GM19351 (cell line): Measurements from ENCODE around the gene PPP1CA.
"Not testable (repeated sequence)": the region's sequence is repeated elsewhere in the genome, so short reads cannot be mapped to it uniquely, and the experiment has no call there.

Experiments
- ATAC-seq: cut with Tn5 transposase; IDR thresholded peaks from one replicate; pipeline ENCODE4 v1.9.1; 2021; ENCODE audit warnings: mild to moderate bottlenecking, moderate library complexity; ENCODE audit not compliant: unreplicated experiment

Gene PPP1CA

DNA sequence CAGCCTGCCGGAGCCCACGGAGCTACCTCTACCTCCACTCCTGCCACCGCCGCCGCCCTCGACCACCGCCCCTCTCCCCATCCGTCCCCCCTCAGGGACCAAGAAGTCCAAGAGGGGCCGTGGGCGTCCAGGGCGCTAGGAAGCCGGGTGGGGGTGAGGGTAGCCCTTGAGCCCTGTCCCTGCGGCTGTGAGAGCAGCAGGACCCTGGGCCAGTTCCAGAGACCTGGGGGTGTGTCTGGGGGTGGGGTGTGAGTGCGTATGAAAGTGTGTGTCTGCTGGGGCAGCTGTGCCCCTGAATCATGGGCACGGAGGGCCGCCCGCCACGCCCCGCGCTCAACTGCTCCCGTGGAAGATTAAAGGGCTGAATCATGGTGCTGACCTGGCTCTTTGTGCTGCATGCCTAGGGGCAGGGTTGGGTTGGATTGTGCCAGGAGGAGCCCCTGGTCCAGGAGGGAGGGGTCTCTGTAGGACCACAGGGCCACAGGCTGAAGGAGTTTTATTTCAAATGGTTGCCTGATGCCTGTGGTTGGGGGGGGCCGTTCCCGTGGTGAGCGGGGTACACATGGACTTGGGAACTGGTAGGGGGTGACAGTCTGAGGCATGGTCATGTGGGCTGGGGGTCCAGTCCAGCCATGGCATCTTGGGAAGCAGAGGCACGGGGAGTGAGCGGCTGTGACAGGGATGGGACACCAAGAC is 33.5 kb upstream of the PPP1CA start:
- ATAC-seq: no peak

DNA sequence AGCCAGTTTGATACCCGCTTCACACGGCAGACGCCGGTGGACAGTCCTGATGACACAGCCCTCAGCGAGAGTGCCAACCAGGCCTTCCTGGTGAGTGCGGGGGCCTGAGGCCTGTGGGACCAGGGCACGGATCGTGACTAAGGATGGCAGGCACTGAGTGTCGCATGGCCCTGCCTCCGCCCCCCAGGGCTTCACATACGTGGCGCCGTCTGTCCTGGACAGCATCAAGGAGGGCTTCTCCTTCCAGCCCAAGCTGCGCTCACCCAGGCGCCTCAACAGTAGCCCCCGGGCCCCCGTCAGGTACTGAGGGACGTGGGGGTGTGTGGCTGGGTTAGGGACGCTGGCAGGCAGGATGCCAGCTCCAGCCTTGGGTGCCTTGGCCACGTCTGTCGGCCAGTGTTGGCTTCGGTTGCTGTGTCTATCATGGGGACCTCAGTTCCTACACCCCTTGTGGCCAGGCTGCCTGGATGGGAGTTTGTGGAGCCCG is 32.8 kb upstream of the PPP1CA start:
- no peak for ATAC-seq

DNA sequence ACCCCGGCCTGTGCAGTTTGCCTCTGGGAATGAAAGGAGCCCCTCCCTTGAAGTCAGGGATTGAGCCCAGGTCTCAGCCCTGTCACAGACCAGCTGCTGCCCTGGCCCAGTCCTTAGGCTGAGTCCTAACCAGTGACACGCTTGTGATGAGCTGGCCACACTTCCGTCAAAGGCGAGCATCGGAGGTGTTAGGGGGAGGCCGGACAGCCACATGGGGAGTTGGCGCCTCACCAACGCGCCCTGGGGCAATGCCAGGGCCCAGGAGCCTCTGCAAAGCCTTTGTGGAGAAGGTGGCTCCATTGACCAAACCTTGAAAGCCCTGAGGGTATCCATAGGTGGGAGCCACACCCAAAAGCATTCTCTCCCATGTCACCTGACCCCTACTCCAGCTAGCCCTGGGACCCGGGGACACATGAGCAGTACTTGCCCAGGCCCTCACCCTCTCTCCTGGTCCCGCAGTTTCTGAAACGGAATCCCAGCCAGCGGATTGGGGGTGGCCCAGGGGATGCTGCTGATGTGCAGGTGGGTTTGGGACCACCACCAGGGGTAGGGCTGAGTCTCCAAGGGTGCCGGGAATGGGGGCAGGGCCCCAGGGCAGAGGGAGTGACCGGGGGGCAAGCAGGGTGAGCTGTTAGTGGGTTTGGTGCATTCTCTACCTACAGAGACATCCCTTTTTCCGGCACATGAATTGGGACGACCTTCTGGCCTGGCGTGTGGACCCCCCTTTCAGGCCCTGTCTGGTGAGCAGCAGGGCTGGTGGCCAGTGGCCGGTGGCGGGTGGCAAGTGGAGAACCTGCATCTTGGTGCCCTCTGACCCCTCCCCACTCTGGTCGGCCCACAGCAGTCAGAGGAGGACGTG is 32.1 kb upstream of the PPP1CA start:
- no peak for ATAC-seq

DNA sequence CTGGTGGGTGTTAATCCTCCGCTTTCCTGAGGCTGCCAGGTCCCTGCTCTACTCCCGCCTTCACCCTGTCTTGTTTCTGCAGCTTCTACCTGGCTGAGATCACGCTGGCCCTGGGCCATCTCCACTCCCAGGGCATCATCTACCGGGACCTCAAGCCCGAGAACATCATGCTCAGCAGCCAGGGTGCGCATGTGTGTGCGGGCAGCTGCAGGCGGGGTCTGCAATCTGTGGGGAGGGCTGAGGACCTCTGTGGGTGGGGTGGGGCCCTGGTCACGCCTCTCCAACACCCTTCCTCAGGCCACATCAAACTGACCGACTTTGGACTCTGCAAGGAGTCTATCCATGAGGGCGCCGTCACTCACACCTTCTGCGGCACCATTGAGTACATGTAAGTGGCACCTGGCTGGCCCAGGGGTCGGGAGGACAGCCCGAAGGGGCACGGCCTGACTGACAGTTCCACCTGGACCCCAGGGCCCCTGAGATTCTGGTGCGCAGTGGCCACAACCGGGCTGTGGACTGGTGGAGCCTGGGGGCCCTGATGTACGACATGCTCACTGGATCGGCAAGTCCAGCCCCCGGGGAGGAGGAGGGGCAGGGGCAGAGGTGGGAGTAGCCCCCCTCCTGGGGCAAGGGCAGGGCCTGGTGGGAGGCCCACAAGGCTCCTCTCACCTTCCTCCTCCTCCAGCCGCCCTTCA is 31.1 kb upstream of the PPP1CA start:
- no peak for ATAC-seq

DNA sequence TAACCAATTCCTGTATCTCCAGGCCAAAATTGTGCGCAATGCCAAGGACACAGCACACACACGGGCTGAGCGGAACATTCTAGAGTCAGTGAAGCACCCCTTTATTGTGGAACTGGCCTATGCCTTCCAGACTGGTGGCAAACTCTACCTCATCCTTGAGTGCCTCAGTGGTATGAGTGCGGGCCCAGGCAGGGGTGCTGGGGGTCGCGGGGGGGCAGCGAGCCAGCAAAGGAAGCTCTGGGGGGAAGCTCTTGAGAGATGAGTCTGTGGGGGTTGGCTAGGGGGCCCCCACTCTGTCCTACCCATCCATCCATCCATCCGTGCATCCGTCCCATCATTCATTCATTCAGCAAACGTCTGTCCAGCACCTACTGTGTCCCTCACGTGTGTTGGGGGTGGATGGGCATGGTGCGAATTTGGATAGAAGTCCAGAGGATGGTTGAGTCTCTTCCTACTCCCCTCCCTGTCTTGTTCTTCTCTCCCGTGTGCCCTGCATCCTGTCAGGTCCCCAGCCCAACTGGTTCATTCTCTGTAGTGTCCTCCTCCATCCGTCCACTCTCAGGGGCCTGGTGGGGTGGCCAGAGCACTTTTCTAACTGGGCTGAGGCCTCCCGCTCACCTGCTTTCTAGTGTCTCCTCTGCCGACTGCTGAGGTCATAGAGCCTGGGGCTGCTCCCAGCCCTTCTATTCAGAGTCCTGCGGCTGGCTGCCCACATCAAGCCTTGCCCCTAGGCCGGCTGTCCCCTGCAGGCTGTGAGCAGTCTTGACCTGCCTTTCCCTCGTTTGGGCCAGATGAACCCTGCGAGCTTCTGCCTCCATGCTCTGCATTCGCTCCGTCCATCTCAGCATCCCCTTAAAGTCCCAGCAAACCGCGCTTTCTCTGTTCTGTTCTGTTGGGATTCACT is 29.9 kb upstream of the PPP1CA start:
- no peak for ATAC-seq

DNA sequence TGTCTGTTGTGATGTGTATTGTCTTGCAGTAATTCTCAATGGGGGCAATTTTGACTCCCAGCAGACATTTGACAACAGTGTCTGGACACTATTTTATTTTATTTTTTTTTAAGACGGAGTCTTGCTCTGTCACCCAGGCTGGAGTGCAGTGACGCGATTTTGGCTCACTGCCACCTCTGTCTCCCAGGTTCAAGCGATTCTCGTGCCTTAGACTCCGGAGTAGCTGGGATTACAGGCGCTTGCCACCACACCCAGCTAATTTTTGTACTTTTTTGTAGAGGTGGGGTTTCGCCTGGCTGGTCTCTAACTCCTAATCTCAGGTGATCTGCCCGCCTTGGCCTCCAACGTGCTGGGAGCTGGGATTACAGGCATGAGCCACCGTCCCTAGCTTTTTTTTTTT is 28.1 kb upstream of the PPP1CA start:
- ATAC-seq: no peak

DNA sequence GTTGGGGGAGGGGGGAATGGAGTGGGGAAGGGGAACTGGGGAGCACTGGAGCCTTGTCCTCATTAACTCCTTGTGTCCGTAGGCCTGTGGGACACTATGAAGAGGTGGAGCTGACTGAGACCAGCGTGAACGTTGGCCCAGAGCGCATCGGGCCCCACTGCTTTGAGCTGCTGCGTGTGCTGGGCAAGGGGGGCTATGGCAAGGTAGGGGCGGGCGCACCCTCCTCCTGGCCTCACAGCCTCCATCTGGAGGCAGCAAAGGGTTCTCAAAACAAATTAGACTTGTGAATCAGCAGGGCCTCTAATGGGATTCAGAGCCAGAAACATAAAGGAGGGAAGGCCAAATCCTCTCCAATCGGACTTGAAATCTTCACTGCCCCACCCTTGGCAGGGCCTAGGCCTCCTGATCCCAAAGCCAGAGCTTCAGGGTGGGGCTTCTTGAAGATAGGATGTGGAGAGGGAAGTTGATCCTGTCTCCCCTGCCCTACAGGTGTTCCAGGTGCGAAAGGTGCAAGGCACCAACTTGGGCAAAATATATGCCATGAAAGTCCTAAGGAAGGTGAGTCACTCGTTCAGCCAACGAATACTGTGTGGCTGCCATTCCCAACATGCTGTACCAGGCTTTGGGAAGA is 27.5 kb upstream of the PPP1CA start:
- ATAC-seq: no peak

DNA sequence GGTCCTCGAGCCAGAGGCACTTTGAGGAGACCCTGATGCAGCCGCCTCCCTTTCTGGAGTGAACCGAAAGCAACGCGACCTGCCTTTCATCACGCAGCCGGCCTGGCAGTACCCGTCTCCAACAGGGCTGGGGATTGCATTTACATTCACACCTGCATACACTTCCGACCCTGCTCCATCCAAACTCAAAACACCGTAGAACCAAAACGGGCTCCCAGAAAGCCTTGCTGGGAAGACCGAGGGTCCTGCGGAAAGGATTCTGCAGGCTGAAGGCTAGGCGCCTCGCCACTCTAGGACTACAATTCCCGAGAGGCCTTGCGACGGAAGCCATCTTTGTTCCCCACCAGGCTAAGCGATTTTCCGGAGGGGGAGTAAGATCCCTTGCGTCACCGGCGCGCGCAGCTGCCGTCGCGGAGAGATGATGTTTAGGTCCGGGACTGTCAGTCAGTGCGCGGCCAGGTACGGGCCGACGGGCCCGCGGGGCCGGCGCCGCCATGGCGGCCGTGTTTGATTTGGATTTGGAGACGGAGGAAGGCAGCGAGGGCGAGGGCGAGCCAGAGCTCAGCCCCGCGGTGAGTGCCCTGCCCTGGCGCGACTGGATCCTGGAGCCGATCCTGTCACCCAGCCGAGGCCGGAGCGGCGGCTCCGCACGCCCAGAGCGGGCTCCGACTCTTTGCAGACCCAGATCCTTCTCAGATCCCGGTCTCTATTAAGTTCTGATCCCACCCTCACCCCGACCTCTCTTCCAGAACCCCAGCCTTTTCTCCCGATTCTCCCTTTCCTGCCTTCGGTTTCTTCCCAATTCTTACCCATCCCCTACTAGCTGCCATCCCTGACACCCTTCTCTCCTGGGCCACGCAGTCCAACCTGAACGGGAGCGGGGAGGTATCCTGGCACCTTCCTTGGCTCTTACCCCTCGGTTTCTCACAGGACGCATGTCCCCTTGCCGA is 26.7 kb upstream of the PPP1CA start, which contains the start of gene RPS6KB2:
RPS6KB2 (plus strand) TSS at position 443 of the 950 bp plus-strand sequence; CDS start at position 495, 52 bp downstream.
- peak; percentile 80 for ATAC-seq

DNA sequence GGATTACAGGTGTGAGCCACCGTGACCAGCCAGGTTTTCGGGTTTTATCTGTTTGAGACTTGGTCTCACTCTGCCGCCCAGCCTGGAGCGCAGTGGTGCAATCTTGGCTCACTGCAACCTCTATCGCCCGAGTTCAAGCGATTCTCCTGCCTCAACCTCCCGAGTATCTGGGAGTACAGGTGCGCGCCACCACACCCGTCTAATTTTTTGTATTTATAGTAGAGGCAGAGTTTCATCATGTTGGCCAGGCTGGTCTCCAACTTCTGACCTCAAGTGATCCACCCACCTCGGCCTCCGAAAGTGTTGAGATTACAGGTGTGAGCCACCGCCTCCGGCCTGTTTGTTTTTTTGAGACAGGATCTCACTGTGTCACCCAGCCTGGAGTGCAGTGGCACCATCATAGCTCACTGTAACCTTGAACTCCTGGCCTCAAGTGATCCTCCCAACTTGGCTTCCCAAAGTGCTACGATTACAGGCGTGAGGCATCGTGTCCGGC is 25.8 kb upstream of the PPP1CA start:
- not testable (repeated sequence) for ATAC-seq

DNA sequence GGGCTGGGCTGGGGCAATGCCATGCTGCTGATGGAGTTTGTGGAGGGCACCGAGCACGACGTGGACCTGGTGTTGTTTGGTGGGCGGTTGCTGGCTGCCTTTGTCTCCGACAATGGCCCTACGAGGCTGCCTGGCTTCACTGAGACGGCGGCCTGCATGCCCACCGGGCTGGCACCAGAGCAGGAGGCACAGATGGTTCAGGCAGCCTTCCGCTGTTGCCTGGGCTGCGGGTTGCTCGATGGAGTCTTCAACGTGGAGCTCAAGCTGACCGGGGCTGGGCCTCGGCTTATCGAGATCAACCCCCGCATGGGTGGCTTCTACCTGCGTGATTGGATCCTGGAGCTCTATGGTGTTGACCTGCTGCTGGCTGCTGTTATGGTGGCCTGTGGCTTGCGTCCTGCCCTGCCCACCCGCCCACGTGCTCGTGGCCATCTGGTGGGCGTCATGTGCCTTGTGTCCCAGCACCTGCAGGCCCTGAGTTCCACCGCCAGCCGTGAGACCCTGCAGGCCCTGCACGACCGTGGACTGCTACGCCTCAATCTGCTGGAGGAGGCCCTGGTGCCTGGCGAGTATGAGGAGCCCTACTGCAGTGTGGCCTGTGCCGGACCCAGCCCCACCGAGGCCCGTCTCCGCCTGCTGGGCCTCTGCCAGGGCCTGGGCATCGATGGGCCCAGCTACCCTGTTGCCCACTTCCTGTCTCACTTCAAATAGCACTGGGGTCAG is 22.4 kb upstream of the PPP1CA start:
- no peak for ATAC-seq

DNA sequence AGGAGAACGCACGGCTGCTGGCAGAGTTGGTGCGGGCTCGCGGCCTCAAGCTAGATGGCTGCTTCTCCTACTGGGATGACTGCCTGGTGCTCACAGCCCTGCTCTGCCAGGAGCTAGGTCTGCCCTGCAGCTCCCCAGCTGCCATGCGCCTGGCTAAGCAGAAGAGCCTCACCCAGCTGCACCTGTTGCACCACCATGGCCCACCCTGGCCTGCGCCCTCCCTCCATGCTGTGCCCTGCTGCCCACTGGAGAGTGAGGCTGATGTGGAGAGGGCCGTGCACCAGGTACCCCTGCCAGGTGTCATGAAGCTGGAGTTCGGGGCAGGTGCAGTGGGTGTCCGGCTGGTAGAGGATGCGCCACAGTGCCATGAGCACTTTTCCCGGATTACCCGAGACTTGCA is 21.8 kb upstream of the PPP1CA start:
- no peak for ATAC-seq

DNA sequence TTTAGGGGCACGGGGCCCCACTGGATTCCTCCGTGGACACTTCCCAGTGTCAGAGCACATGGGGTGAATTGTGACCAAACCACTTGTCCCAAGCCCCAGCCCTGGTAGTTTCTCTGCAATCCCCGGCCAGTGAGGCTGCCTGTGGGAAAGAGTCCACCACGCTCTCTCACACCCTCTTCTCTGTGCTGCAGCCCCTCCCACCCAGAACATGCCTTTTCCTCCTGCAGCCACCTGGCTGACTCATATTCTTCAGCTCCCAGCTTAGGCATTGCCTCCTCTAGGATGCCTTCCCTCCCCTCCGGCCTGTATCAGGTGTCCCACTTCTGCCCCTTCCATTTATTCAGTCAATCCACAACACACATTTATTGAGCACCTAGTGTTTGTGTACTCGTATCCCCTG is 21.2 kb upstream of the PPP1CA start:
- ATAC-seq: no peak

DNA sequence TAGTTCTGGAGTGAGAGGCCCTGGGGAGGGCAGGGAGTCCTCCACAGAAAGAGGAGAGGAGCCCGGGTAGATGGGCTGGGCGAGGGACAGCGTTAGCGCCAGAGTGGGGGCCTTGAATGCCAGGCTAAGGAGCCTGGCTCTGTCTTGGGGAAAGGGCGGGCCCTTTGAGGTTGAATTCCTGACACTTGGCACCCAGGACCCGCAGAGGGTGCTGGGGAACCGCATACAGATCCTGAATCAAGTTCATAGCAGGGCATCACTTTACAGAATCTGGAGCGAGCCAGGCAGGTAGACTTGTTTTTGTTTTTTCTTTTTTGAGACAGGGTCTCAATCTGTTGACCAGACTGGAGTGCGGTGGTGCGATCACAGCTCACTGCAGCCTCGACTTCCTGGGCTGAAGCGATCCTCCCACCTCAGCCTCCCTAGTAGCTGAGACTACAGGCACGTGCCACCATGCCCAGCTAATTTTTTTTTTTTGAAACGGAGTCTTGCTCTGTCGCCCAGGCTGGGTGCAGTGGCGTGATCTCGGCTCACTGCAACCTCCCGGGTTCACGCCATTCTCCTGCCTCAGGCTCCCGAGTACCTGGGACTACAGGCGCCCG is 19.9 kb upstream of the PPP1CA start:
- ATAC-seq: peak; percentile 6

DNA sequence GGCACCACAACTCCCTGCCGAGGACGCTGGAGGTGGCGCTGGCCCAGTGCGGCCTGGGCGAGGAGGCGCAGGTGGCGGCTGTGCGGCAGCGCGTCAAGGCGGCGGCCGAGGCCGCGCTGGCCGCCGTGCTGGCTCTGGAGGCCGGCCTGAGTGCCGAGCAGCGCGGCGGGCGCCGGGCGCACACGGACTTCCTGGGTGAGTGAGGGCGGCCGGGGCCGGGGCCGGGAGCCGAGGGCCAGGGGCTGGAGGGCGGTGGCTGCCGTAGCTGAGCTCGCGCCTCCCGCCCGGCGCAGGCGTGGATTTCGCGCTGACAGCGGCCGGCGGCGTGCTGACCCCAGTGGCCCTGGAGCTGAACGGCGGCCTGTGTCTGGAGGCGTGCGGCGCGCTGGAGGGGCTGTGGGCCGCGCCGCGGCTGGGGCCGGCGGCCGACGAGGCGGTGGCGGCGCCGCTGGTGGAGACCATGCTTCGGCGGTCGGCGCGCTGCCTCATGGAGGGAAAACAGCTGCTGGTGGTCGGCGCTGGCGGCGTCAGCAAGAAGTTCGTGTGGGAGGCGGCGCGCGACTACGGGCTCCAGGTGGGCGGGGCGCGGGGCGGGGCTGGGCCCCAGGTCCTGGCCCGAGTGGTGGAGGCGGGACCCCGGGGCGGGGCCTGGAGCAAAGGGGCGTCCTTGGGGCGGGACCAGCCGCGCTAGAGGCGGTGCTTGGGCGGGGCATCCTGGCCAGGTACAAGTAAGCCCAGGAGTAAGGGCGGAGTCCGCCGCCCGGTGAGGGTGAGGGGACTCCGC is 19.2 kb upstream of the PPP1CA start:
- peak; percentile 90 for ATAC-seq

DNA sequence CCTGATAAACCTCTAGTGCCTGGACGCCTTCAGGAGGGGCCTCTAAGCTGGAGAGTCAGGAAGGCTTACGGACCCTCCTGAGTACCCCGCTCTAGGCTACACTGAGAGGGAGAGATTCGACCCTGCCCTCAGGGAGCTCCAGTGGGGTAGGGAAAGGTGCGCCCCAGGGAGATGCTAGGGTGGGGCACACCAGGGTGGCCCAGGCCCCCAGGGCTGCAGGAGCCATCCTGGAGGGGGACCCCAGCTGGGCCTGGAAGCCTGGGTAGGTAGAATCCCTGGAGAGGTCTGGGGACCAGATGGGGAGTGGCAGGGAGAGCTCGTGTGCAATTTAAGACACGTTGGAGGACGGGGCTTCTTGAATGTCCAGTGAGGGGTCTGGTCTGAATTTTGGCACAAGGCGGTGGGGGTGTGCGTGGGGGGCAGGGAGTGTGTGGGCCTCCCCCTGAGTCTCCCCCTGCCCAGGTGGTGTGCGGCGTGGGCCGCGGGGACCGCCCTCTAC is 18.5 kb upstream of the PPP1CA start:
- ATAC-seq: no peak

DNA sequence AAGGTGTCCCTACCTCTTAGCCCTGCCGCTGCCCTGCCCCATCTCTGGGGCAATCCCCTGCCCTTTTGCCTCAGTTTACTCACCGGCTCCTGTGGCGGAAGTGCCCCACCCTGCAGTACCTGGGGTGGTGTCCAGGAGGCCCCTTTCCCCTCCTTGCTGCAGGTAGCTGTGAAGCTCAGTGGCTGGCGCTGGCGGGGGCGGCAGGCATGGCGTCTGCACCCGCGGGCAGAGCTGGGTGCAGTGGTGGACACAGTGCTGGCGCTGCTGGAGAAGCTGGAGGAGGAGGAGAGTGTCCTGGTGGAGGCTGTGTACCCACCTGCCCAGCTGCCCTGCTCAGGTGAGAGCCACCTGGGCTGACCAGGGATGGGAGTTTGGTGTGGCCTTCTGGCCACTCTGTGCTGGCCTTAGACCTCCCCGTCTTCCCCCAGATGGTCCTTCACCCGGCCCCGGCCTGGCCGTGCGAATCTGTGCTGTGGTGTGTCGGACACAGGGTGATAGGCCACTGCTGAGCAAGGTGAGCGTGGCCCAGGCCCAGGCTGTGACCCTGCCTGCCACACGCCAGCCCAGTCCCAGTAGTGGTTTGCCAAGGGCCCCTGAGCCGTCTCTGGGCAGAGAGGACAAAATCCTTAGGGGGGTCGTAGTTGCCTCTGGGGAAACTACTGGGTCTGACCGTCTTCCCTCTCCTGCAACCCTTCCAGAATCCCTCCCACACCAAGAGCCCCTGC is 17.8 kb upstream of the PPP1CA start:
- ATAC-seq: no peak
